HEK293T (cell line): ENCODE results near the gene LMF1.

Experiments
- ELF4 ChIP-seq: fragments of 450-650 bp; IDR thresholded peaks from 2 replicates; pipeline ENCODE4 v1.6.1; 2017; ENCODE audit warnings: antibody characterized with exemption
- FOXA1 ChIP-seq: fragments of 450-650 bp; IDR thresholded peaks from 2 replicates; pipeline ENCODE4 v1.6.1; 2016; ENCODE audit warnings: mild to moderate bottlenecking

DNA sequence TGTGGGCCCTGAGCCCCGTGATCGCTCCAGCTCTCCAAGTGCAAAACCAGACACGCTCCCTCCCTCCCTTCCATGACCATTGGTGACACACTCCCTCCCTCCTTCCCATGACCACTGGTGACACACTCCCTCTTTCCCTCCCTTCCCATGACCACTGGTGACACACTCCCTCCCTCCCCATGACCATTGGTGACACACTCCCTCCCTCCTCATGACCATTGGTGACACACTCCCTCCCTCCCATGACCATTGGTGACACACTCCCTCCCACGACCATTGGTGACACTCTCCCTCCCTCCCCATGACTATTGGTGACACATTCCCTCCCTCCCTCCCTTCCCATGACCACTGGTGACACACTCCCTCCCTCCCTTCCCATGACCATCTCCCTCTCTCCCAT is 56.3 kb downstream of the LMF1 start:
- TF ChIP-seq FOXA1, result no peak
- no peak for TF ChIP-seq ELF4
